UCSD-AML1 (cell line): ENCODE results near the gene CPED1.
"Not testable (repeated sequence)": the region's sequence is repeated elsewhere in the genome, so short reads cannot be mapped to it uniquely, and the experiment has no call there.

ENCODE experiments used
- DNase-seq: peaks from one replicate; lab custom pipeline; 2025; ENCODE audit not compliant: unreplicated experiment; lab: John Stamatoyannopoulos, UW

The CPED1 gene

GRCh38 chr7:121083790-121084251, 95.3 kb downstream of the CPED1 start:
- DNase-seq: no peak

DNA sequence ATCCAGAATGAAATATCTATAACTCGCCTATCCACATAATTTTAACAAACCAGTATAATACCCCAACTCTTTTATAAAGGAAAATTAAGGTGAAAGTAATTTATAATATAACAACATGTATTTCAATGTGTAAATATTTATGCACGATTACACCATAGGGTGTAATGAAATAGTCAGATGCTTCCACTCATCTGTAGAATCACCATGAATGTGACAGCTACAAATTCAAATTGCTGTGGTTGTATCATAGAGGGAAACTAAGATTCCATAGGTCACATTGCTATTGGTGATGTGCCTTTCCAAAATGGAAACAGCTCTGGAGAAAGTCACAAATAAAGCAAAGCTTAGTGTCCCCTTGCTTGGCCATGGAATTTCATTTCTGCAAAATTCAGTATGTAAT, 95.7 kb downstream of the CPED1 start:
- DNase-seq: no peak

DNA sequence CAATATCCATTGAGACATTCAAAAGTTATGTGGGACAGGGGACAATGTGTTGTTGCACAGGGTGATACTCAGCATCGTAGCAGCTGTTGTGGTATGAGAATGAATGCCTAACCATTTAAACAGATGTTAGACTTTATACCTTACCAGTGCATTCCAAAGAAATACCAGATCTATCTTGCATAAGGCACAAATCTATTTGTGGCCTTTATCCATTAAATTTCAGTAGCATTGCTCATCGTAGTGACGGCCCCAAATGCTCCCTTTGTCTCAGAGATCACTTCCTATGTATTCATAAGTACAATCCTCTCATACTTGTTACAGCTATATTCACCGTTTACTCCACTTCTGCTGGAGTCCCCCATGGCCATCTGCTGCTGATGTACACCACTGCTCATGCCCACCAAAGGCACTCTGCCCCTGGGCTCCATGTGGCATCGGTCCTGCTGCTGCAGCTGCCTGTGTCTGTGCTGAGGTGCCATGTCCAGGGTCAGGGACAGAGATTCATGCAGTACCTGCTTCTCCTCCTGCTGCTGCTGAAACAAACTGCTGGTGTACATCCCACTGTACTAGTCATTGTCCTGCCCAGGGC, 96.3 kb downstream of the CPED1 start:
- no peak for DNase-seq

DNA sequence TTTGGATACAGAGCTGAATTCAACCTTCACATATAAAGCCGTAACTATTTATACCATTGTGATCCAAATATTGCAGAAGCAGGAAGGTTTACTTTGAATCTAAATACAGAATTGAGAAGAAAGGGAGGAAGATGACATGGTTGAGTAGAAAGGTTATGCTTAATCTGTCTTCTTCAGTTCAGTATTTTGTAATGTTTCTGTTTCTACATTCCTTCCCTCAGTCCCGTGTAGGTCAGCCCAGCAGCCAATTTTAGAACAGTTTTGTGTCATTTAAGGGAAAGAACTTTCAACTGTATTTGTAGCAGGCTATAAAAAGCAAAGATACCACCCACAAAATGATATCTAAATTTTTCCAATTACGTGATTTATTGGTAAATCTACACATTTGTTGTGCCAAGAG, 97.4 kb downstream of the CPED1 start:
- DNase-seq: no peak

DNA sequence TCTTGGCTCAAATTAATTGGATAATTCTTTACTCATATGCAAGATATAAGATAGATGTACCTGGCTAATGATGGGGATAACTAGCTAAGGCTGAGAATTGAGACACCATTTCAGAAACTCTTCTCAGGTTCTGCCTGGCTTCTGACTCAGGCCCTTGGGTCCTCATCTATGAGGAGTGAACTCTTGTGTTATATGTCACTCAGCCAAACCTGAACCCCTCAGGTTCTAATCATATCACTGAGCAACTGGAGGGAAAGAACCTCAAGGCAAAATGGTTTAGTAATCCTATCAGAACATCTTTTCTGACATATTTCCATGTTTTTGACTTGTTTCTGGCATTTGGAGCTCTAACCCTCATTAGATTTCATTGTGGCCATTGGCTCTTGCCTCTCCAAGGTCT, 100.4 kb downstream of the CPED1 start:
- no peak for DNase-seq

GRCh38 chr7:121094829-121095228, 106.3 kb downstream of the CPED1 start:
- no peak for DNase-seq

- no peak for DNase-seq
These were observed 109.1 kb downstream of the CPED1 start for GRCh38 chr7:121097577-121097976.

DNA sequence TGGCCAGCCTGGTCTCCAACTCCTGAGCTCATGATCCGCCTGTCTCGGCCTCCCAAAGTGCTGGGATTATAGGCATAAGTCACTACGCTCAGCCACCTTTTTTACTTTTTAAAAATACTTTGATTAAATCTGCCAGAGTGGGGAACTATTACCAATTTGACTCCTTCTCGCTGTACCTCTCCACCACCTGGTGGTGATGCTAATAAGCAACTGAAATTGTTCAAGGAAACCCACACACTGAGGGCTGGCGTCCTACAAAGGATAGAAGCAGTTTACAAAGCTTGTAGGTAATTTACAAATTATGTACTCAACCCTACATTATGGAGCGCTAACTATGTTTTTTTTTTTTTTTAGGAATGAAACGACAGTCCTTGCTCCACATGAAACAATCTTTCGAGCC, 111.1 kb downstream of the CPED1 start:
- DNase-seq: no peak

- no peak for DNase-seq
These were observed 112.6 kb downstream of the CPED1 start for GRCh38 chr7:121101083-121101482.

DNA sequence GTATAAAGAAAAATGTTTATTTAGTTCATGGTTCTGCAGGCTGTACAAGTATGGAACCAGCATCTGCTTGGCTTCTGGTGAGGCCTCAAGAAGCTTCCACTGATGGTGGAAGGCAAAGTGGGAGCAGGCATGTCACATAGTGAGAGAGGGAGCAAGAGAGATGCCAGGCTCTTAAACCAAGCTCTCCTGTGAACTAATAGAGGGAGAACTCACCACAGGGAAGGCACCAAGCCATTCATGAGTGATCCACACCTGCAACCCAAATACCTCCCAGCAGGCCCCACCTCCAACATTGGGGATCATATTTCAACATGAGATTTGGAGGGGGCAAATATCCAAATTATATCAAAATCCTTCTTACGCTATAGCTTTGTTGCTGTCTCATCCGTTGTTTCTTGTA, 113.1 kb downstream of the CPED1 start:
- DNase-seq: no peak

DNA sequence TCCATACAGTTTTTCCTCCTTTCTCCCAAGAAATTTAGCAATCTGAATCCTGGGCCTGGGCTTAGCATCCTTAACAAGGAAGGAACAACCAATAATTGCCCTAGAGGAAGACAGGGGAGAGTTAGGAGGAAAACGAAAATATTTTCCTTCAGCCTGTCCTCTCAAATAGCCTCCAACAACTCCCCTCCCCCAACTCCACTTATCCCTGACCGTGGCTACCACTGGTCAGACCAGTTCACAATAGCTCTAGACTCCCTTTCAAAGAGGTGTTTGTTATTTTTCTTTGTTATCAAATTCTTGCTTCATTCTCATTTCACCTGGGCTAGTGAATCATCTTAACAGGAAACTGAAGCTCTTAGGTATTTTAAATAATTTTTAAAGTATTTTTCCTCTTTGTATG, 114.1 kb downstream of the CPED1 start:
- no peak for DNase-seq

DNA sequence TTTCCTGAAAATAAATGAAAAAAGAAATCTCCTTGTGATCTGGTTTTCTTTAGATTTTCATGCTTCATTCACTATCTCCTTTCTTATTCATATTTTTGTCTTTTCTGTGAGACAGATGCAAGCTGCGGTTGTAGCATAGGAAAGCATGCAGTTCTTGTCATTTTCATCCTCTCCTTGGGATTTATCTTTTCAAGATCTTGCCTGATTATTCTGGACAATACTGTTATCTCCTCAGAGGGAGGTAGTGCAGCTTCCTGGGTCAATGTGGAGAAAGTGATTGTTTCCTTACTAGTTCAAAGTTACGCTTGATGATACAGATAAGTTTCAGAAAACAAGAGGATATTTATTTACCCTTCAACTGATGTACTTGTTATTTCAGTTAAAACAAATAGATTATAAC, 114.6 kb downstream of the CPED1 start:
- no peak for DNase-seq

- DNase-seq: no peak
These were observed 115.1 kb downstream of the CPED1 start for GRCh38 chr7:121103579-121103978.

- no peak for DNase-seq
These were observed 116.8 kb downstream of the CPED1 start for GRCh38 chr7:121105262-121105661.

DNA sequence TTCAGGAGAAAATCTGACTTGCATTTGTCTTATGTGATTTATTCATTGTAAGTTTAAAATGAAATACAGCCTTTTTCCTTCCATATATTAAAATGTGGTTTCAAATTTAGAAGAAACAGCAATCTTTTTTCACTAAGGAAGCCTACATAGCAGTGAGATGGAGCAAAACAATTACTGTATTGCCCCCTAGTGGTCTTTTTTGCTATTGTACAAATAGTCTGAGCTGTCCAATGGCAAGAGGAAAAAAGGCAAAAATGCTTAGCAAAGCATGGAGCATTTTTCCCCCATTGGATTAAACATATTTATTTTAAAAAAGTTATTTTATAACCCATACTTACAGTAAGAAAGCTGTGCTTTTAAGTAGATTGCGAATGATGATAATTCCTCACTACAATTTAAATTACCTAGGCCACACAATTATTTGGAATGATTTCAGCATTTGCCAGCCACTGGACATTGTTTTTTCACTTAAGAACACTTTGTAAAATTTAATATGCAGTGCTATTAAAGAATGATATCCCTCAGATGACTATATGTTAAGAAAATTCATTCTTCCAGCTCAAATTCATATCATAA, 119.5 kb downstream of the CPED1 start:
- no peak for DNase-seq

DNA sequence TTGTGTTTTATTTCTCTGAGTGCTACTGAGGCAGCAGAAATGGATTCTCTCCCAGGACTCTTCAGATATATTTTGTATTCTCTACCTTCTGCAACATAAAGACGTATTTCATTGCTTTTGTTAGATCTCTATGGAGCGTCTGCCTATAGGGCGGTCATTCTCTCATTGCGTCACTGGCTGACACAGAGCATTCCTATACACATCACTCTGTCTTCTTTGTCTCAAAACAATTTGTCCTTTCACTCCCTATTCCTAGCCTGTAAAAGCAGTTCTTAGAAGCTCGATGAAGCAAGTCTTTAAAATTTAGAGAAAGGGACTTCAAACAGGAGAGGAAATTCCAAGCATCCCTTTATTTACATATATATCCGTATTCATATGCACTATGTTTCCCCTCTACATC, 120.6 kb downstream of the CPED1 start:
- DNase-seq: no peak

- no peak for DNase-seq
These were observed 124.8 kb downstream of the CPED1 start for GRCh38 chr7:121113288-121113687.

DNA sequence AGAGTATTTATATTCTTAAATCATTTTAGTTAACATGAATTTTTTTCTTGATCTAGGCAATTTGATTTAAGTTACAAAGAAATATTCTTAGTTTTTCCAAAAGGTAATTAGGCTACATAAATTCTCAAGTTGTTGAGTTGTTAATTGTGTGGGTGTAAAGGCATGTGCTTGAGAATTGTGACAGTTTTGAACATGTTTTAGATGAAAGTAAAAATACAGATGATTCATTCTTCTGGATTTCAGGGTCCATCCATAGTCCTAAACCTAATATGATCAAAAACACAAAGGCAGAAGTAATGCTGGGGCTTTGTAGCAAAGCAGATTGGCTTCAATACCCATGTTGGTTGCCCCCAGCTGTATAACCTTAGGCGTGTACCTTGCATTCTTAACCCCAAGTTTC, 127.9 kb downstream of the CPED1 start:
- no peak for DNase-seq

DNA sequence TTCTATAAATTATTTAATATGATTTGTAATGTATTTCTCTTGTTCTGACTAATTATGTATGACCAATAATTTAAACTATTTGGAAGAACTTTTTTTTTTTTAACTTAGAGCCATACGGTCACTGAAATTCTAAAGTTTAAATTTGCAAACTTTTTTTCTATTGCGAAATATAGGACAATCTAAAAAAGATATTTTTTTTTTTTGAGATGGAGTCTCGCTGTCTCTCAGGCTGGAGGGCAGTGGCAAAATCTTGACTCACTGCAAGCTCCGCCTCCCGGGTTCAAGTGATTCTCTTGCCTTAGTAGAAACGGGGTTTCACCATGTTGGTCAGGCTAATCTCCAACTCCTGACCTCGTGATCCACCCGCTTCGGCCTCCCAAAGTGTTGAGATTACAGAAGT, 130.5 kb downstream of the CPED1 start:
- DNase-seq: no peak

- DNase-seq: no peak
These were observed 134.5 kb downstream of the CPED1 start for GRCh38 chr7:121123032-121123431.

DNA sequence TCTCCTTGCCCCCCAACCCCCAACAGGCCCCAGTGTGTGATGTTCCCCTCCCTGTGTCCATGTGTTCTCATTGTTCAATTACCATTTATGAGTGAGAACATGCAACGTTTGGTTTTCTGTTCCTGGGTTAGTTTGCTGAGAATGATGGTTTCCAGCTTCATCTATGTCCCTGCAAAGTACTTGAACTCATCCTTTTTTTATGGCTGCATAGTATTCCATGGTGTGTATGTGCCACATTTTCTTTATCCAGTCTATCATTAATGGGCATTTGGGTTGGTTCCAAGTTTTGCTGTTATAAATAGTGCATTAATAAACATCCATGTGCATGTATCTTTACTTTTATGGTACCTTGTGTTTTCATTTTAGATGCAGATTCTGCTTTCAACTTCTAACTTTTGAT, 136.9 kb downstream of the CPED1 start:
- DNase-seq: not testable (repeated sequence)

DNA sequence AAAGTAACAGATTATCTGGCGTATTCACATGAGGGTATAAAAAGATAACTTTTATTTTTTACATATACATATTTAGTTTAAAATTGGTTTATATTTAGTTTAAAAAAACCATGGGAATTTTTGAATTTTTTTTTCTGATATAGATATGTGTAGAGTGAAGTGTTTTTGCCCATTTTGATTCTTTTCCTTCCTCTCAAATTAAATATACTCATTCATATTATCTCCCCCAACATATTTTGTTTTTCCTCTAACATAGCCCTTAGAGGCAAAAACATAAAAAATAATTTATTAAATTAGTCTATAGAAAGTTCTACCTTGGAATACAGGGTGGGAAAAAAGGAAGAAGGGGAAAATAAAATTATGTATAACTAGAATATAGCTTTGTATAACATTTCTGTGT, 137.7 kb downstream of the CPED1 start:
- DNase-seq: no peak

GRCh38 chr7:121126801-121127534, 138.5 kb downstream of the CPED1 start:
- no peak for DNase-seq
